Measurements from ENCODE around the gene DPYD. TPM values are rescaled to one million over a fixed set of nuclear protein-coding genes. Genes with fewer than 3 reads are reported as not detected.

The DPYD gene
- total and polyA plus RNA-seq, 10 of the 15 experiments (the other 5 are each of a cell fraction or from before 2014, with no cell fraction given), result 5.7 to 23.8 (median 10.2) TPM

DNA sequence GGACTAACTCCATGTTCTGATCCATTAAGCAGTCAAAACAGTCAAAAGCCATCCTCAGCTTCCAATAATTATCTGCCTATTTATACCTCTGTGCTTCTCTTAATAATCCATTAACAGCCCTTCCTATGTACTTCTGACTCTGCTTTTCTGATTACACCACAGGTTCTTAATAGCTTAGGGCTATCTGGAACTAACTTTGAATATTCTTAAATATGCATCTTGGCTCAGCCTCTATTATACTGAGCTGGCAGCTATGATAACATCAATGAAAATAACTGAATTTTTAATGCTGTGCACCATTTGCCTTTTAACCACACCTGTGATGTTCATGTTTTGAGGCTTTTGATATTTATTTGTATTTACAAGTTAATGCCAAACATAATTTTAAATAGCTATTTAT lies 175.9 kb downstream of the DPYD start:
- Histone ChIP-seq H3K4me1 (ENCODE audit: control insufficient read depth, insufficient read depth, low read length) (no peaks in the 10 kb centered on the region), H3K4me2 (ENCODE audit: control insufficient read depth, insufficient read depth) (no peak overlapping the region), H3K27me3 (replicated peaks in 1 of 2; ENCODE audit: control insufficient read depth in 2 of 2, insufficient read depth in 2 of 2, low read length in 1 of 2) (no peaks in the 10 kb centered on the region), H3K9ac (ENCODE audit: control insufficient read depth, insufficient read depth, low read length) (no peak overlapping the region), H3K27ac (ENCODE audit: control insufficient read depth, insufficient read depth) (no peak overlapping the region), H3K4me3 (no peak overlapping the region), H3K36me3 (ENCODE audit: control insufficient read depth in 2 of 2, insufficient read depth in 2 of 2, low read length in 1 of 2) (no peaks in the 10 kb centered on the region), H3K9me3 (replicated peaks; ENCODE audit: control insufficient read depth, insufficient read depth, low read length) (no peaks in the 10 kb centered on the region), H4K20me1 (ENCODE audit: control insufficient read depth, insufficient read depth) (no peaks in the 10 kb centered on the region), H3K79me2 (ENCODE audit: control insufficient read depth, insufficient read depth, low read length) (no peaks in the 10 kb centered on the region), H2AFZ (ENCODE audit: control insufficient read depth, low read depth, low read length) (no peak overlapping the region)
- TF ChIP-seq CBFB (IDR thresholded peaks at IDR 0.05; ENCODE audit: low read depth), result no peak
- no peak for TF ChIP-seq TCF12 (IDR thresholded peaks at IDR 0.05; ENCODE audit: low read depth, low read length)
- TF ChIP-seq, protein P1, sequence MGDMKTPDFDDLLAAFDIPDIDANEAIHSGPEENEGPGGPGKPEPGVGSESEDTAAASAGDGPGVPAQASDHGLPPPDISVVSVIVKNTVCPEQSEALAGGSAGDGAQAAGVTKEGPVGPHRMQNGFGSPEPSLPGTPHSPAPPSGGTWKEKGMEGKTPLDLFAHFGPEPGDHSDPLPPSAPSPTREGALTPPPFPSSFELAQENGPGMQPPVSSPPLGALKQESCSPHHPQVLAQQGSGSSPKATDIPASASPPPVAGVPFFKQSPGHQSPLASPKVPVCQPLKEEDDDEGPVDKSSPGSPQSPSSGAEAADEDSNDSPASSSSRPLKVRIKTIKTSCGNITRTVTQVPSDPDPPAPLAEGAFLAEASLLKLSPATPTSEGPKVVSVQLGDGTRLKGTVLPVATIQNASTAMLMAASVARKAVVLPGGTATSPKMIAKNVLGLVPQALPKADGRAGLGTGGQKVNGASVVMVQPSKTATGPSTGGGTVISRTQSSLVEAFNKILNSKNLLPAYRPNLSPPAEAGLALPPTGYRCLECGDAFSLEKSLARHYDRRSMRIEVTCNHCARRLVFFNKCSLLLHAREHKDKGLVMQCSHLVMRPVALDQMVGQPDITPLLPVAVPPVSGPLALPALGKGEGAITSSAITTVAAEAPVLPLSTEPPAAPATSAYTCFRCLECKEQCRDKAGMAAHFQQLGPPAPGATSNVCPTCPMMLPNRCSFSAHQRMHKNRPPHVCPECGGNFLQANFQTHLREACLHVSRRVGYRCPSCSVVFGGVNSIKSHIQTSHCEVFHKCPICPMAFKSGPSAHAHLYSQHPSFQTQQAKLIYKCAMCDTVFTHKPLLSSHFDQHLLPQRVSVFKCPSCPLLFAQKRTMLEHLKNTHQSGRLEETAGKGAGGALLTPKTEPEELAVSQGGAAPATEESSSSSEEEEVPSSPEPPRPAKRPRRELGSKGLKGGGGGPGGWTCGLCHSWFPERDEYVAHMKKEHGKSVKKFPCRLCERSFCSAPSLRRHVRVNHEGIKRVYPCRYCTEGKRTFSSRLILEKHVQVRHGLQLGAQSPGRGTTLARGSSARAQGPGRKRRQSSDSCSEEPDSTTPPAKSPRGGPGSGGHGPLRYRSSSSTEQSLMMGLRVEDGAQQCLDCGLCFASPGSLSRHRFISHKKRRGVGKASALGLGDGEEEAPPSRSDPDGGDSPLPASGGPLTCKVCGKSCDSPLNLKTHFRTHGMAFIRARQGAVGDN (IDR thresholded peaks at IDR 0.05), result no peak
- TF ChIP-seq ATF7 (IDR thresholded peaks at IDR 0.05; ENCODE audit: low read depth), result no peak
- TF ChIP-seq MEF2A (IDR thresholded peaks at IDR 0.05; ENCODE audit: insufficient read depth, low read depth, low read length), result no peak
- no peak for TF ChIP-seq POLR2A (IDR thresholded peaks at IDR 0.05; ENCODE audit: low read depth, low read length)
- no peak for TF ChIP-seq ESRRA (IDR thresholded peaks at IDR 0.05; ENCODE audit: low read length)
- TF ChIP-seq, protein P2, sequence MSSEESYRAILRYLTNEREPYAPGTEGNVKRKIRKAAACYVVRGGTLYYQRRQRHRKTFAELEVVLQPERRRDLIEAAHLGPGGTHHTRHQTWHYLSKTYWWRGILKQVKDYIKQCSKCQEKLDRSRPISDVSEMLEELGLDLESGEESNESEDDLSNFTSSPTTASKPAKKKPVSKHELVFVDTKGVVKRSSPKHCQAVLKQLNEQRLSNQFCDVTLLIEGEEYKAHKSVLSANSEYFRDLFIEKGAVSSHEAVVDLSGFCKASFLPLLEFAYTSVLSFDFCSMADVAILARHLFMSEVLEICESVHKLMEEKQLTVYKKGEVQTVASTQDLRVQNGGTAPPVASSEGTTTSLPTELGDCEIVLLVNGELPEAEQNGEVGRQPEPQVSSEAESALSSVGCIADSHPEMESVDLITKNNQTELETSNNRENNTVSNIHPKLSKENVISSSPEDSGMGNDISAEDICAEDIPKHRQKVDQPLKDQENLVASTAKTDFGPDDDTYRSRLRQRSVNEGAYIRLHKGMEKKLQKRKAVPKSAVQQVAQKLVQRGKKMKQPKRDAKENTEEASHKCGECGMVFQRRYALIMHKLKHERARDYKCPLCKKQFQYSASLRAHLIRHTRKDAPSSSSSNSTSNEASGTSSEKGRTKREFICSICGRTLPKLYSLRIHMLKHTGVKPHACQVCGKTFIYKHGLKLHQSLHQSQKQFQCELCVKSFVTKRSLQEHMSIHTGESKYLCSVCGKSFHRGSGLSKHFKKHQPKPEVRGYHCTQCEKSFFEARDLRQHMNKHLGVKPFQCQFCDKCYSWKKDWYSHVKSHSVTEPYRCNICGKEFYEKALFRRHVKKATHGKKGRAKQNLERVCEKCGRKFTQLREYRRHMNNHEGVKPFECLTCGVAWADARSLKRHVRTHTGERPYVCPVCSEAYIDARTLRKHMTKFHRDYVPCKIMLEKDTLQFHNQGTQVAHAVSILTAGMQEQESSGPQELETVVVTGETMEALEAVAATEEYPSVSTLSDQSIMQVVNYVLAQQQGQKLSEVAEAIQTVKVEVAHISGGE (CRISPR knock-in tag; IDR thresholded peaks at IDR 0.05), result no peak
- no peak for TF ChIP-seq RCOR1 (conservative IDR thresholded peaks at IDR 0.05; ENCODE audit: low read depth, low read length)
- TF ChIP-seq RELA (IDR thresholded peaks at IDR 0.05; ENCODE audit: borderline replicate concordance, partially characterized antibody), result no peak
- TF ChIP-seq POU2F2 (IDR thresholded peaks at IDR 0.05; ENCODE audit: borderline replicate concordance, low read depth, low read length), result no peak
- BruUV-seq (replicated peaks), result no TSS peak
- DNase-seq (ENCODE audit: low read depth, low spot score) (no peak), ATAC-seq (no peak), FAIRE-seq (no peak)
- in situ Hi-C loops (cut with MboI), result no loop called here
- intact Hi-C loops (cut with micrococcal nuclease; ENCODE audit: unreplicated experiment), result no loop called here
- ChIA-PET RAD21 (ENCODE audit: unreplicated experiment) (no interaction called here), SMC1A (ENCODE audit: uncharacterized antibody, unreplicated experiment) (interaction anchor here (0.8 to 3.3 kb wide), 5 partner anchors 11 to 176 kb away, joined by 3 to 12 read pairs (median 3); partner anchors contain the start of gene DPYD), CTCF (interaction anchor here (0.6 to 1.8 kb wide), 2 partner anchors 10 to 20 kb away, joined by 3 to 4 read pairs; no protein-coding TSS in a partner anchor), POLR2A (interaction anchor here (0.9 kb wide), 1 partner anchor 14 kb away, joined by 3 read pairs; no protein-coding TSS in a partner anchor)

All from GM12878 (cell line).